Breast epithelium (tissue), 4 donors: ENCODE results near the gene CD8A. TPM values are rescaled to one million over a fixed set of nuclear protein-coding genes. Genes with fewer than 3 reads are reported as not detected.
"Not testable (repeated sequence)": the region's sequence is repeated elsewhere in the genome, so short reads cannot be mapped to it uniquely, and the experiment has no call there.

Experiments used
- DNase-seq, 2 donors: peaks; one replicate each; pipeline ENCODE4 v3.0.0-alpha.2; 2019; ENCODE audit warnings: low spot score in 2 of 2
- H3K27ac ChIP-seq, 2 donors: fragments of 200-600 bp; sonication (generic) in 1 of 2; one replicate each; pipeline ENCODE4 v1.5.1; 2016 to 2019; ENCODE audit warnings: mild to moderate bottlenecking in 1 of 2
- H3K27me3 ChIP-seq, 2 donors: fragments of 200-600 bp; sonication (generic) in 1 of 2; one replicate each; pipeline versions ENCODE4 v1.5.1 to v1.6.0; 2017 to 2019; ENCODE audit warnings: control low read depth in 1 of 2, mild to moderate bottlenecking in 1 of 2
- H3K36me3 ChIP-seq: fragments of 200-600 bp; one replicate; pipeline ENCODE4 v1.5.1; 2019
- H3K4me1 ChIP-seq, 2 donors: fragments of 200-600 bp; sonication (generic); one replicate each; pipeline ENCODE4 v1.5.1; 2016 to 2019; ENCODE audit warnings: control low read depth in 1 of 2
- H3K4me3 ChIP-seq, 3 donors: fragments of 200-600 bp; sonication (generic); 1 replicate in 2 of 3; 2 replicates in 1 of 3; pipeline ENCODE4 v1.5.1; 2016 to 2019; ENCODE audit warnings: mild to moderate bottlenecking in 3 of 3, moderate library complexity in 2 of 3
- H3K9me3 ChIP-seq, 2 donors: fragments of 200-600 bp; sonication (generic) in 1 of 2; one replicate each; pipeline ENCODE4 v1.5.1; 2016 to 2019; ENCODE audit warnings: control low read depth in 1 of 2
- POLR2A ChIP-seq: fragments of 450-650 bp; IDR thresholded peaks from one replicate; pipeline ENCODE4 v1.6.1; 2016; ENCODE audit warnings: antibody characterized with exemption, mild to moderate bottlenecking, moderate library complexity
- POLR2AphosphoS5 ChIP-seq, 3 donors: sonication (generic); formaldehyde crosslinking; IDR thresholded peaks; one replicate each; pipeline ENCODE4 v1.6.1; 2017; ENCODE audit warnings: antibody characterized with exemption in 3 of 3
- intact Hi-C: fragments of 100-400 bp; cut with DNase I; formaldehyde crosslinking; loops from one replicate; pipeline ENCODE4 v1.15.1; 2023; ENCODE audit warnings: low total_unique reads
- total RNA-seq, 3 donors: library from RNA; depleted of rRNA; stranded (reverse); fragments of >200 nt; gene quantifications; one replicate each; pipeline ENCODE4 v1.1.0, GENCODE V29; 2016
- TF ChIP-seq, protein P1 (sequence below), 3 donors: fragments of 450-650 bp; IDR thresholded peaks; one replicate each; pipeline ENCODE4 v1.5.1; 2016 to 2017; ENCODE audit warnings: antibody characterized with exemption in 3 of 3, mild to moderate bottlenecking in 3 of 3, moderate library complexity in 3 of 3

Gene CD8A
- total RNA-seq, 3 donors from 2014 or later: 0.96 to 3.2 (median 2.0) TPM

DNA sequence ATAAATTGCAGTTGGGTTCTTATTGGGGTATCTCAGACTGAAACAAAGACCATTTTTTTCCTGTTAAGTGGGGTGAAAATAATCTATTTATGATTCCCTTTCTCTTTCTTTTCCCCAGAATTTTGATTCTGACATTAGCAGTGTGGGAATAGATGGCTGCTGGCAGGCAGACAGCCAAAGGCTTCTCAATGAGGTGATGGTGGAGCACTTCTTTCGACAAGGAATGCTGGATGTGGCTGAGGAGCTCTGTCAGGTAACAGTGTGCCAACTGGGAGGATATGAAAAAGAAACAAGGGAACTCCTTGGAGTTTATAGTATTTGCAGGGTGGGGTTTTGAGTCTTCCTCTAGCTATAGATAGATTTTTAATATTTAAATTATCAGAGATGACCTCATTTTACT lies 38.9 kb downstream of the CD8A start:
- intact Hi-C loops: no loop called here
- H3K4me3 ChIP-seq: no peak overlapping the region
- no peak overlapping the region for H3K27ac ChIP-seq
- peaks cover 0 to 10% of the 10 kb centered on the region in 2 donors for H3K9me3 ChIP-seq
- H3K4me1 ChIP-seq: no peaks in the 10 kb centered on the region
- TF ChIP-seq, protein P1, sequence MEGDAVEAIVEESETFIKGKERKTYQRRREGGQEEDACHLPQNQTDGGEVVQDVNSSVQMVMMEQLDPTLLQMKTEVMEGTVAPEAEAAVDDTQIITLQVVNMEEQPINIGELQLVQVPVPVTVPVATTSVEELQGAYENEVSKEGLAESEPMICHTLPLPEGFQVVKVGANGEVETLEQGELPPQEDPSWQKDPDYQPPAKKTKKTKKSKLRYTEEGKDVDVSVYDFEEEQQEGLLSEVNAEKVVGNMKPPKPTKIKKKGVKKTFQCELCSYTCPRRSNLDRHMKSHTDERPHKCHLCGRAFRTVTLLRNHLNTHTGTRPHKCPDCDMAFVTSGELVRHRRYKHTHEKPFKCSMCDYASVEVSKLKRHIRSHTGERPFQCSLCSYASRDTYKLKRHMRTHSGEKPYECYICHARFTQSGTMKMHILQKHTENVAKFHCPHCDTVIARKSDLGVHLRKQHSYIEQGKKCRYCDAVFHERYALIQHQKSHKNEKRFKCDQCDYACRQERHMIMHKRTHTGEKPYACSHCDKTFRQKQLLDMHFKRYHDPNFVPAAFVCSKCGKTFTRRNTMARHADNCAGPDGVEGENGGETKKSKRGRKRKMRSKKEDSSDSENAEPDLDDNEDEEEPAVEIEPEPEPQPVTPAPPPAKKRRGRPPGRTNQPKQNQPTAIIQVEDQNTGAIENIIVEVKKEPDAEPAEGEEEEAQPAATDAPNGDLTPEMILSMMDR (IDR thresholded peaks at IDR 0.05): no peak
- no peak for TF ChIP-seq POLR2A
- H3K27me3 ChIP-seq: no peaks in the 10 kb centered on the region
- no peak for DNase-seq
- H3K36me3 ChIP-seq: no peaks in the 10 kb centered on the region

DNA sequence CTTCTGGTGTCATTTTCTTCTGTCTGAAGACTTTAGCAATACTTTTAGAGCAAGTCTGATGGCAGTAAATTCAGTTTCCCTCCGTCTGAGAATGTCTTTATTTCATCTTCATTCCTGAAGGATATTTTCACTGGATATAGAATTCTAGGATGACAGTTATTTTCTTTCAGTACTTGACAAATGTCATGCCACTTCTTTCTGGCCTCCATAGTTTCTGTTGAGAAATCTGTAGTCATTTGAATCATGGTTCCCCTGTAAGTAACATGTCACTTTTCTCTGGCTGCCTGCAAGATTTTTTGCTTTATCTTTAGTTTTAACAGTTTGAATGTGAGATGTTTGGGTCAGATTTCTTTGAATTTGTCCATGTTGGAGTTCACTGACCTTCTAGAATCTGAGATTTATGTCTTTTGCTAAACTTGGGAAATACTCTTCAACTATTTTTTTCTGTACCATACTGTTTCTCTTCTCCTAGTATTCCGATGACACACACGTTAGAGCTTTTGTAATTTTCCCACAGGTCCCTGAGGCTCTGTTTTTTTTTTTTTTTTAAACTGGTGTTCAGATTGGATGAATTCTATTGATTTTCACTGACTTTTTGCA lies 40.4 kb downstream of the CD8A start:
- H3K4me3 ChIP-seq: no peak overlapping the region
- no peaks in the 10 kb centered on the region for H3K36me3 ChIP-seq
- TF ChIP-seq, protein P1 (IDR thresholded peaks at IDR 0.05): no peak
- TF ChIP-seq POLR2A (no peak), POLR2AphosphoS5 (IDR thresholded peaks at IDR 0.05) (no peak)
- H3K4me1 ChIP-seq: no peaks in the 10 kb centered on the region
- peaks cover 0 to 10% of the 10 kb centered on the region in 2 donors for H3K9me3 ChIP-seq
- DNase-seq: no peak
- H3K27ac ChIP-seq: no peak overlapping the region
- intact Hi-C loops: no loop called here
- H3K27me3 ChIP-seq: no peaks in the 10 kb centered on the region

DNA sequence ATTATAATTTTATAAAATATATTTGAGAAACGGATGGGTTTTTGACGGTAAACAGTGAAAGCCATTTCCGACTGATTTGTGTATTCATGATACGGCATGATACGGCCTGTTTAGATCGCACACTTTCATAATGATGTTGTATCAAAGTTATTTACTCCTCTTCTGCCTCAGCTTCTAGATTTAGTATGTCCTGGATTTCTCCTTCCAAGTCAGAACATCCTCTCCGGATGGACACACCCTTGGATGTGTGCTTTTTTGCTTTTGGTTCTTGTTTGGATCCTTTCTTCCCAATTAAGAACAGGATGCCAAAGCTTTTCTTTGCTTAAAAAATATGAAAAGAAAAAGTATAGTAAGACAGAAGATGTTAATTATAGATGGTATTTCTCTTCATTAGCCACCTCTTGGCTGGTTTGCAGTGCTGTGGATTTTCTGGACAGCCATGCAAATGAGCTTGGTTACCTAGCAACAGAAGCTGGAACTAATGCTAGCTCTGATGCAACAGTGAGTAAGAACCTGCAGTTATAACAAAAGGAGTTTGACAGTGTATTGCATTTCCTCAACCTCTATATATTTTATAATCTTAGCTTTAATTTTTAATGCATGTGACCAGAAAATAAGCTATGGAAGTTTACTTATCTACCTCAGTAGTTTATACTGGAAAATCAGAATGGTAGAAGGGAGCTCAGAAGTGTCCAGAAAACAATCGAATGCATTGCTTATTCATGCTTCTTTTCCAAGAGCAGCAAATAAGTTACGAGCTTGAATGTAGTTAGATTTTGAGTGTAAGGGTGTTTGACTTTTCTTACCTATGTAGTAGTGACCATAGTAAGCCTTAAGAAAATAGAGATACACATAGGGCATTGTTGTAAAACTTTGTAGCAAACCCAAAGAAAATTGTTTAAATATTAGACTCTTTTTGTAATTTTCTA lies 42.7 kb downstream of the CD8A start:
- DNase-seq: no peak
- no peaks in the 10 kb centered on the region for H3K4me1 ChIP-seq
- no peaks in the 10 kb centered on the region for H3K27me3 ChIP-seq
- intact Hi-C loops: no loop called here
- no peaks in the 10 kb centered on the region for H3K36me3 ChIP-seq
- H3K9me3 ChIP-seq: peaks cover 0 to 10% of the 10 kb centered on the region in 2 donors
- H3K27ac ChIP-seq: no peak overlapping the region
- TF ChIP-seq, protein P1 (IDR thresholded peaks at IDR 0.05): no peak
- no peak for TF ChIP-seq POLR2A
- no peak for TF ChIP-seq POLR2AphosphoS5 (IDR thresholded peaks at IDR 0.05)
- H3K4me3 ChIP-seq: no peak overlapping the region

DNA sequence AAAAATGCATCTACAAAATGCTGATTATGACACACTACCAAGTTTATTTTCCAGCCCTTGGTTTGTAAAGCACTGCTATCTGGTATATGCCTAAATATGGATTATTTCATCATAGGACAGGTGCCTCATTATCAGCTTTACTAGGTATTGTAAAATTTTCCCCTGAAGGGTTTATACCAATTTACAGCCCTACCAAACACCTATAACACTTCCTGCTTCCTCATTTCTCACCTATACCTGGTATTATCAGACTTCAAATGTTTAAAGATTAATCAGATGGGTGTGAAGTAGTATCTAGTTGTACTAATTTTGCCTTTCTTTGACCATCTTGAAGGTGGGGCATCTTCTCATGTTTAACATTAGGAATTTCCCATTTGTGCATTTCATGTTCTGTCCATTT lies 43.8 kb downstream of the CD8A start:
- Histone ChIP-seq H3K36me3 (no peaks in the 10 kb centered on the region), H3K4me1 (no peaks in the 10 kb centered on the region), H3K4me3 (no peak overlapping the region), H3K9me3 (peaks cover 0 to 10% of the 10 kb centered on the region in 2 donors), H3K27ac (no peak overlapping the region), H3K27me3 (no peaks in the 10 kb centered on the region)
- TF ChIP-seq POLR2AphosphoS5 (IDR thresholded peaks at IDR 0.05): no peak
- intact Hi-C loops: no loop called here
- DNase-seq: no peak

DNA sequence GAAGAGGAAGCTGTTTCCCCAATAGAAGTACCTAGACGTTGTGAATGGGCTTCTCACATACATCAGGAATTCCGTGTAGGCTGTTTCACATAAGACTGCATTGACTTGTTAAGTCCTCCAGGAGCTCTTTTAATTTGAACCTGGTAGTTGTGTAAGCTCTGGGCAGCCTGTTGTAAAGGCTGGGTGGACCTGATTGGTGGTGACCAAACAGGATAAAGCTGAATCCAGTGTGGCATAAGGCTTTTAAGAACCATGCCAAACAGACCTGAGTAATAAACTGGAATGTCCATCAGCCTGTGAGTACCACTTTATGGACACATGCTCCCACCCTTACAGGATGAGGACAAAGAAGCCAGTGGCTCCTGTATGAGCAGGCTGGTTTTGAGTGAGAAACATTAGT lies 46.6 kb downstream of the CD8A start:
- Histone ChIP-seq H3K27ac (no peak overlapping the region), H3K36me3 (no peaks in the 10 kb centered on the region), H3K27me3 (no peaks in the 10 kb centered on the region), H3K4me1 (no peaks in the 10 kb centered on the region), H3K4me3 (no peak overlapping the region), H3K9me3 (no peaks in the 10 kb centered on the region)
- DNase-seq: no peak
- intact Hi-C loops: no loop called here
- no peak for TF ChIP-seq POLR2AphosphoS5 (IDR thresholded peaks at IDR 0.05)
- TF ChIP-seq, protein P1 (IDR thresholded peaks at IDR 0.05): no peak
- no peak for TF ChIP-seq POLR2A

DNA sequence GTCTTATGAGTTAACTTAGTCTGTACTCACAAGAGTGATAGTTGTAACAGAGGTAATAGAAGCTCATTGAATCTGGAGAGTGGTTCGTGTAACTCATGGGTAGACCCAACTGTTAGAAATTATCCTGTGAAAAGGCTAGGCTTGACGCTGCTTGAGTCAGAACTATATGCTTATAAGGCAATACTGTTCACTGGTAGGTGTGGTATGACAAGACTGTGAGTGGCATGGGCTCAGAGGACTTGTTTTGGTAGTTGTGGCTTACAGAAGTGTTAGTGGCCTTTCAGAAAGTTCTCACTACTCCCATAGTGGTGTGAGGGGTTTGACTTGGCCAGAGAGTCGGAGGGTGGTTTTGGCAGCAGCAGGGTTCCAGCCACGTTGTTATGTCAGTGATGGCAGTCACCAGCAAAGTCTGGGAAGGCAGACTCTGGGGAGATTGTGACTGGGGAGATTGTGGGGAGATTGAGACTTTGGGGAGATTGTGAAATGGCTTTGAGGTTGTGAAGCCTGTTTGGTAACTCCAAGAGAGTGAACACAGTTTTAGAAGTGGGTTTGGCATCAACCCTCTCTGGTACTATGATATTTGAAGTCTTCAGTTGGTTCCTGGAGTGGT lies 48.7 kb downstream of the CD8A start:
- H3K36me3 ChIP-seq, intact Hi-C loops, H3K4me1 ChIP-seq, H3K4me3 ChIP-seq, DNase-seq, H3K27ac ChIP-seq, H3K27me3 ChIP-seq, H3K9me3 ChIP-seq: not testable (repeated sequence)

DNA sequence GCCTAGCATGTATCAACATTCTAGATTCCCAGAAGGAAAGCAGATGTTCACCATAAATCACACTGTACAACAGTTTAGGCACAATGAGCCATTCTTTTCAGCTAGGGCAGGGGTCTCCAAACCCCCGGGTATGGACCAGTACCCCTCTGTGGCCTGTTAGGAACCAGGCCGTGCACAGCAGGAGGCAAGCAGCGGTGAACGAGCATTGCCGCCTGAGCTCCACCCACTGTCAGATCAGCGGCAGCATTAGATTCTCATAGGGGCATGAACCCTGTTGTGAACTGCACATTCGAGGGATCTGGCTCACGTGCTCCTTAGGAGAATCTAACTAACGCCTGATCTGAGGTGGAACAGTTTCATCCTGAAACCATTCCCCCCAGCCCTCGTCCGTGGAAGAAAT lies 50.8 kb downstream of the CD8A start:
- H3K27me3 ChIP-seq, H3K4me1 ChIP-seq, intact Hi-C loops: not testable (repeated sequence)

DNA sequence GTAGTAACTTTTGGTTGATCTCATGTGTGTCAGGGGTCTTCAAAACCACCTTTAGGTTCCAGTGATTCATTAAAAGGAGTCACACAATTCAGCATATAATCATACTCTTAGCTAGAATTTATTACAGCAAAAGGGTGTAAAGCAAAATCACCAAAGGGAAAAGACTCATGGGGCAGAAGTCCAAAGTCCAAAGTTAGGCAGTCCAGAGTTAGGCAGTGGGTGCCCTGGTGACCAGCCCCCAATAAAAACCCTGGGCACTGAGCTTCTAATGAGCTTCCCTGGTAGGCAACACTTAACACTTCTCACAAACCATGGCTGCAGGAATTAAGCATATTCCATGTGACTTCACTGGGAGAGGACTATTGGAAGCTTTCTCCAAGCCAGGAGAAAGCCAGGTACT lies 51.2 kb downstream of the CD8A start:
- intact Hi-C loops, DNase-seq: not testable (repeated sequence)

More for the DNA sequence above, 50.8 kb downstream of the CD8A start:
- not testable (repeated sequence) for H3K27ac ChIP-seq, DNase-seq, H3K4me3 ChIP-seq, H3K36me3 ChIP-seq, H3K9me3 ChIP-seq

More for the DNA sequence above, 51.2 kb downstream of the CD8A start:
- not testable (repeated sequence) for H3K36me3 ChIP-seq, H3K27me3 ChIP-seq, H3K9me3 ChIP-seq, H3K4me3 ChIP-seq, H3K4me1 ChIP-seq, H3K27ac ChIP-seq
